ENCODE data around the gene GNPTAB.
A peak's percentile ranks its signal among the peaks of the same experiment; 100 is the strongest.
"Not testable (repeated sequence)": the region's sequence is repeated elsewhere in the genome, so short reads cannot be mapped to it uniquely, and the experiment has no call there.

The GNPTAB gene

GRCh38 chr12:101852998-101853397 lies 22.2 kb upstream of the GNPTAB start:
- no peak for DNase-seq (ENCODE audit: low read depth)

- no peak for DNase-seq (ENCODE audit: low read depth)
Measured at GRCh38 chr12:101850199-101850598, 19.4 kb upstream of the GNPTAB start.

GRCh38 chr12:101847325-101847724 lies 16.6 kb upstream of the GNPTAB start:
- no peak for DNase-seq (ENCODE audit: low read depth)

GRCh38 chr12:101845137-101845711 lies 14.5 kb upstream of the GNPTAB start:
- DNase-seq (ENCODE audit: low read depth) = no peak

- no peak for DNase-seq (ENCODE audit: low read depth)
Measured at GRCh38 chr12:101841069-101841468, 10.3 kb upstream of the GNPTAB start.

GRCh38 chr12:101839324-101840283 lies 8.8 kb upstream of the GNPTAB start:
- DNase-seq (ENCODE audit: low read depth) = peak; percentile 43

- no peak for DNase-seq (ENCODE audit: low read depth)
Measured at GRCh38 chr12:101838628-101839323, 8.0 kb upstream of the GNPTAB start.

- no peak for DNase-seq (ENCODE audit: low read depth)
Measured at GRCh38 chr12:101832030-101832429, 1.3 kb upstream of the GNPTAB start.

- no peak for DNase-seq (ENCODE audit: low read depth)
Measured at GRCh38 chr12:101829639-101830366, 956 bp downstream of the GNPTAB start.

GRCh38 chr12:101828463-101829196 lies 2.1 kb downstream of the GNPTAB start:
- DNase-seq (ENCODE audit: low read depth) = no peak

- no peak for DNase-seq (ENCODE audit: low read depth)
Measured at GRCh38 chr12:101826766-101827368, 3.9 kb downstream of the GNPTAB start.

- no peak for DNase-seq (ENCODE audit: low read depth)
Measured at GRCh38 chr12:101824831-101825230, 5.9 kb downstream of the GNPTAB start.

- peak; percentile 50 for DNase-seq (ENCODE audit: low read depth)
Measured at GRCh38 chr12:101823891-101824290, 6.9 kb downstream of the GNPTAB start.

- no peak for DNase-seq (ENCODE audit: low read depth)
Measured at GRCh38 chr12:101823039-101823438, 7.7 kb downstream of the GNPTAB start.

GRCh38 chr12:101819467-101819866 lies 11.3 kb downstream of the GNPTAB start:
- DNase-seq (ENCODE audit: low read depth) = no peak

GRCh38 chr12:101818689-101819088 lies 12.1 kb downstream of the GNPTAB start:
- DNase-seq (ENCODE audit: low read depth) = not testable (repeated sequence)

- DNase-seq (ENCODE audit: low read depth) = no peak
Measured at GRCh38 chr12:101813117-101813516, 17.6 kb downstream of the GNPTAB start.

- not testable (repeated sequence) for DNase-seq (ENCODE audit: low read depth)
Measured at GRCh38 chr12:101812716-101813115, 18.0 kb downstream of the GNPTAB start.

GRCh38 chr12:101811342-101811741 lies 19.4 kb downstream of the GNPTAB start:
- DNase-seq (ENCODE audit: low read depth) = not testable (repeated sequence)

GRCh38 chr12:101809208-101809607 lies 21.6 kb downstream of the GNPTAB start:
- DNase-seq (ENCODE audit: low read depth) = no peak

- no peak for DNase-seq (ENCODE audit: low read depth)
Measured at GRCh38 chr12:101806265-101806664, 24.5 kb downstream of the GNPTAB start.

Measured in activated T-helper 1 cell treated with Interleukin-2 at 50 U/mL for 16 hours (primary cell).